ENCODE measurements around the gene LMX1B. TPM values are rescaled to one million over a fixed set of nuclear protein-coding genes. Genes with fewer than 3 reads are reported as not detected.

Gene LMX1B
- total RNA-seq, 1 experiment from 2014 or later: 12.4 TPM

- Mint-ChIP-seq H3K27ac (no peak overlapping the region), H3K4me3 (no peak overlapping the region), H3K9me3 (no peaks in the 10 kb centered on the region), H3K27me3 (ENCODE audit: low read depth) (peaks cover 15% of the 10 kb centered on the region), H3K4me1 (no peaks in the 10 kb centered on the region; the same call in 1 of the 2 replicates), H3K36me3 (no peaks in the 10 kb centered on the region)
- ATAC-seq (no peak), DNase-seq (ENCODE audit: low spot score) (no peak)
- TF ChIP-seq ZNF671 (CRISPR knock-in tag; IDR thresholded peaks at IDR 0.05) (no peak), GTF2I (CRISPR knock-in tag; conservative IDR thresholded peaks at IDR 0.05) (no peak), TCF7 (CRISPR knock-in tag; IDR thresholded peaks at IDR 0.05; ENCODE audit: low read depth) (no peak), EMX1 (CRISPR knock-in tag; IDR thresholded peaks at IDR 0.05) (no peak), ZNF121 (CRISPR knock-in tag; IDR thresholded peaks at IDR 0.05) (no peak), ETV6 (CRISPR knock-in tag; IDR thresholded peaks at IDR 0.05) (no peak), NR2C2 (CRISPR knock-in tag; IDR thresholded peaks at IDR 0.05) (no peak), OVOL2 (CRISPR knock-in tag; IDR thresholded peaks at IDR 0.05; ENCODE audit: borderline replicate concordance) (no peak), USF1 (CRISPR knock-in tag; IDR thresholded peaks at IDR 0.05) (no peak), ZNF416 (CRISPR knock-in tag; IDR thresholded peaks at IDR 0.05) (no peak), CREM (CRISPR knock-in tag; IDR thresholded peaks at IDR 0.05) (no peak)
- TF ChIP-seq, protein P1, sequence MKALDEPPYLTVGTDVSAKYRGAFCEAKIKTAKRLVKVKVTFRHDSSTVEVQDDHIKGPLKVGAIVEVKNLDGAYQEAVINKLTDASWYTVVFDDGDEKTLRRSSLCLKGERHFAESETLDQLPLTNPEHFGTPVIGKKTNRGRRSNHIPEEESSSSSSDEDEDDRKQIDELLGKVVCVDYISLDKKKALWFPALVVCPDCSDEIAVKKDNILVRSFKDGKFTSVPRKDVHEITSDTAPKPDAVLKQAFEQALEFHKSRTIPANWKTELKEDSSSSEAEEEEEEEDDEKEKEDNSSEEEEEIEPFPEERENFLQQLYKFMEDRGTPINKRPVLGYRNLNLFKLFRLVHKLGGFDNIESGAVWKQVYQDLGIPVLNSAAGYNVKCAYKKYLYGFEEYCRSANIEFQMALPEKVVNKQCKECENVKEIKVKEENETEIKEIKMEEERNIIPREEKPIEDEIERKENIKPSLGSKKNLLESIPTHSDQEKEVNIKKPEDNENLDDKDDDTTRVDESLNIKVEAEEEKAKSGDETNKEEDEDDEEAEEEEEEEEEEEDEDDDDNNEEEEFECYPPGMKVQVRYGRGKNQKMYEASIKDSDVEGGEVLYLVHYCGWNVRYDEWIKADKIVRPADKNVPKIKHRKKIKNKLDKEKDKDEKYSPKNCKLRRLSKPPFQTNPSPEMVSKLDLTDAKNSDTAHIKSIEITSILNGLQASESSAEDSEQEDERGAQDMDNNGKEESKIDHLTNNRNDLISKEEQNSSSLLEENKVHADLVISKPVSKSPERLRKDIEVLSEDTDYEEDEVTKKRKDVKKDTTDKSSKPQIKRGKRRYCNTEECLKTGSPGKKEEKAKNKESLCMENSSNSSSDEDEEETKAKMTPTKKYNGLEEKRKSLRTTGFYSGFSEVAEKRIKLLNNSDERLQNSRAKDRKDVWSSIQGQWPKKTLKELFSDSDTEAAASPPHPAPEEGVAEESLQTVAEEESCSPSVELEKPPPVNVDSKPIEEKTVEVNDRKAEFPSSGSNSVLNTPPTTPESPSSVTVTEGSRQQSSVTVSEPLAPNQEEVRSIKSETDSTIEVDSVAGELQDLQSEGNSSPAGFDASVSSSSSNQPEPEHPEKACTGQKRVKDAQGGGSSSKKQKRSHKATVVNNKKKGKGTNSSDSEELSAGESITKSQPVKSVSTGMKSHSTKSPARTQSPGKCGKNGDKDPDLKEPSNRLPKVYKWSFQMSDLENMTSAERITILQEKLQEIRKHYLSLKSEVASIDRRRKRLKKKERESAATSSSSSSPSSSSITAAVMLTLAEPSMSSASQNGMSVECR (CRISPR knock-in tag; IDR thresholded peaks at IDR 0.05; ENCODE audit: borderline replicate concordance): no peak
- TF ChIP-seq, protein P2, sequence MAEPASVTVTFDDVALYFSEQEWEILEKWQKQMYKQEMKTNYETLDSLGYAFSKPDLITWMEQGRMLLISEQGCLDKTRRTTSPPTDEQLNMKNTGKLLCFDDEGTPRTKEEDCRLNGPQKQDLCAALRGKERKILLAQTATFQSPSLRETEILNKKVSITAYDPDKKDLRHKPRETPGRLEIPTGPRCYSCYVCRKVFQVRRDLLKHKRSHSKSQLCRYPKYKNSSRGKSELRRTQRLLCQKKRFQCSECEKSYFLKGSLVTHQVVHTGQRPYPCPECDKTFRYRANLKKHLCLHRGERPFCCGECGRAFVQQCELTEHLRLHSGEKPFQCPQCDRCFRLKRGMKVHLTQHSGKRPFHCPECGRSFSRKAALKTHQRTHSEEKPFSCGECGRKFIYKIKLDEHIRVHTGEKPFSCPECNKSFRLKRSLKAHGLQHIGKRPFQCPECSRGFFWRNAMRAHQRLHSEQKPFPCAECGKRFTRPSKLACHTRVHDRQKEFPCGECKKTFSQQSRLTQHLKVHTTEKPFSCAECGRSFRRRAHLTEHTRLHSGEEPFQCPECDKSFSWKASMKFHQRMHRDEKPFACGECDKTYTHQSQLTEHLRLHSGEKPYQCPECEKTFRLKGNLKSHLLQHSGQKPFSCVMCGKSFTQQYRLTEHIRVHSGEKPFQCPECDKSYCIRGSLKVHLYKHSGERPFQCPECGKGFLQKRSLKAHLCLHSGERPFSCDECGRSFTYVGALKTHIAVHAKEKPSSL (CRISPR knock-in tag; conservative IDR thresholded peaks at IDR 0.05): no peak
- TF ChIP-seq, protein P3, sequence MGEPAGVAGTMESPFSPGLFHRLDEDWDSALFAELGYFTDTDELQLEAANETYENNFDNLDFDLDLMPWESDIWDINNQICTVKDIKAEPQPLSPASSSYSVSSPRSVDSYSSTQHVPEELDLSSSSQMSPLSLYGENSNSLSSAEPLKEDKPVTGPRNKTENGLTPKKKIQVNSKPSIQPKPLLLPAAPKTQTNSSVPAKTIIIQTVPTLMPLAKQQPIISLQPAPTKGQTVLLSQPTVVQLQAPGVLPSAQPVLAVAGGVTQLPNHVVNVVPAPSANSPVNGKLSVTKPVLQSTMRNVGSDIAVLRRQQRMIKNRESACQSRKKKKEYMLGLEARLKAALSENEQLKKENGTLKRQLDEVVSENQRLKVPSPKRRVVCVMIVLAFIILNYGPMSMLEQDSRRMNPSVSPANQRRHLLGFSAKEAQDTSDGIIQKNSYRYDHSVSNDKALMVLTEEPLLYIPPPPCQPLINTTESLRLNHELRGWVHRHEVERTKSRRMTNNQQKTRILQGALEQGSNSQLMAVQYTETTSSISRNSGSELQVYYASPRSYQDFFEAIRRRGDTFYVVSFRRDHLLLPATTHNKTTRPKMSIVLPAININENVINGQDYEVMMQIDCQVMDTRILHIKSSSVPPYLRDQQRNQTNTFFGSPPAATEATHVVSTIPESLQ (CRISPR knock-in tag; IDR thresholded peaks at IDR 0.05): no peak
- TF ChIP-seq, protein P4, sequence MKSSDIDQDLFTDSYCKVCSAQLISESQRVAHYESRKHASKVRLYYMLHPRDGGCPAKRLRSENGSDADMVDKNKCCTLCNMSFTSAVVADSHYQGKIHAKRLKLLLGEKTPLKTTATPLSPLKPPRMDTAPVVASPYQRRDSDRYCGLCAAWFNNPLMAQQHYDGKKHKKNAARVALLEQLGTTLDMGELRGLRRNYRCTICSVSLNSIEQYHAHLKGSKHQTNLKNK (CRISPR knock-in tag; IDR thresholded peaks at IDR 0.05): no peak
- TF ChIP-seq, protein P5, sequence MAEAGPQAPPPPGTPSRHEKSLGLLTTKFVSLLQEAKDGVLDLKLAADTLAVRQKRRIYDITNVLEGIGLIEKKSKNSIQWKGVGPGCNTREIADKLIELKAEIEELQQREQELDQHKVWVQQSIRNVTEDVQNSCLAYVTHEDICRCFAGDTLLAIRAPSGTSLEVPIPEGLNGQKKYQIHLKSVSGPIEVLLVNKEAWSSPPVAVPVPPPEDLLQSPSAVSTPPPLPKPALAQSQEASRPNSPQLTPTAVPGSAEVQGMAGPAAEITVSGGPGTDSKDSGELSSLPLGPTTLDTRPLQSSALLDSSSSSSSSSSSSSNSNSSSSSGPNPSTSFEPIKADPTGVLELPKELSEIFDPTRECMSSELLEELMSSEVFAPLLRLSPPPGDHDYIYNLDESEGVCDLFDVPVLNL (CRISPR knock-in tag; IDR thresholded peaks at IDR 0.05; ENCODE audit: borderline replicate concordance, low read depth): no peak
- ChIA-PET CTCF (interaction anchor here (0.7 to 16.1 kb wide), 3 partner anchors 35 to 83 kb away, joined by 3 to 734 read pairs (median 5); no protein-coding TSS in a partner anchor), POLR2A (no interaction called here)
These were observed 83.6 kb downstream of the LMX1B start for GRCh38 chr9:126697330-126697729.

All from WTC11 (cell line).